Activated CD4-positive, alpha-beta T cell treated with anti-CD3 and anti-CD28 coated beads, Interleukin-2, amount 10 ng/mL, durations not matched to agents 7 days and 5 days (primary cell): ENCODE measurements around the gene ZNF660. TPM values are rescaled to one million over a fixed set of nuclear protein-coding genes. Genes with fewer than 3 reads are reported as not detected.
"Not testable (repeated sequence)": the region's sequence is repeated elsewhere in the genome, so short reads cannot be mapped to it uniquely, and the experiment has no call there.

ENCODE experiments used
- CTCF ChIA-PET: fragments of 350-600 bp; sonication (Branson Sonifier 250); formaldehyde crosslinking; loops from one replicate; lab custom pipeline; 2021; ENCODE audit warnings: antibody characterized with exemption; lab: Charles Lee
- POLR2A ChIA-PET: fragments of 350-600 bp; sonication (Branson Sonifier 250); formaldehyde crosslinking; loops from one replicate; lab custom pipeline; 2021; ENCODE audit warnings: antibody characterized with exemption; lab: Charles Lee
- DNase-seq: peaks from one replicate; pipeline ENCODE4 v3.0.0-alpha.2; 2020
- H3K27ac Mint-ChIP-seq: one replicate; pipeline ENCODE4 v1.8.0; 2021; ENCODE audit warnings: mild to moderate bottlenecking, moderate library complexity, mixed read lengths
- H3K27me3 Mint-ChIP-seq: one replicate; pipeline ENCODE4 v1.8.0; 2021; ENCODE audit warnings: mixed read lengths
- H3K36me3 Mint-ChIP-seq: one replicate; pipeline ENCODE4 v1.8.0; 2021; ENCODE audit warnings: low read depth, mixed read lengths
- H3K4me1 Mint-ChIP-seq: one replicate; pipeline ENCODE4 v1.8.0; 2021; ENCODE audit warnings: mixed read lengths
- H3K4me3 Mint-ChIP-seq: one replicate; pipeline ENCODE4 v1.8.0; 2021; ENCODE audit warnings: mild to moderate bottlenecking, moderate library complexity, mixed read lengths
- H3K9me3 Mint-ChIP-seq: one replicate; pipeline ENCODE4 v1.8.0; 2021; ENCODE audit warnings: mixed read lengths
- total RNA-seq, 2 experiments: library from RNA; stranded (reverse); gene quantifications; one replicate each; pipeline ENCODE4 v1.2.3, GENCODE V29; 2021

The ZNF660 gene
- total RNA-seq, 2 experiments from 2014 or later = 0.15 TPM; not detected in 1

DNA sequence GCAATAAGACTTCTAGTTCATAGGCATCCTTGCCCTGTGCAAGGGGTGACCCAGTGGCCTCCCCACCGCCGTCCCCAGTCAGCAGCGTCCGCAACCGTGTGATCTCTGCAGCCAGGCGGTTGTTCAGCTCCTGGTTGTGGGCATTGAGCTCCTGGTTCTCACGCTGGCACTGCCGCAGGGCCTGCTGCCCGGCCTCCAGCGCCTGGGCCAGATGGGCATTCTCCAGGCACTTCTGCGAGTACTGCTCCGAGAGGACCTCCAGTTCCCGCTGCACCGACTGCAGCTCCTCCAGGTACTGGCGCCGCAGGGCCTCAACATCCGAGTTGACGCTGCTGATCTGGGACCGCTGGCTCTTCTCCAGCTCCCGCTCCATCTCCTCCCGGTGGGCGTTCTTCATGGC lies 6.4 kb upstream of the ZNF660 start:
- H3K4me3 Mint-ChIP-seq, H3K36me3 Mint-ChIP-seq, H3K27ac Mint-ChIP-seq, DNase-seq, POLR2A ChIA-PET, H3K27me3 Mint-ChIP-seq, H3K4me1 Mint-ChIP-seq, CTCF ChIA-PET: not testable (repeated sequence)
- H3K9me3 Mint-ChIP-seq = peaks cover 36% of the 10 kb centered on the region

GRCh38 chr3:44578924-44579515 lies 5.7 kb upstream of the ZNF660 start:
- peaks cover 41% of the 10 kb centered on the region for H3K9me3 Mint-ChIP-seq
- H3K4me1 Mint-ChIP-seq, H3K27me3 Mint-ChIP-seq, DNase-seq, H3K27ac Mint-ChIP-seq, H3K4me3 Mint-ChIP-seq, H3K36me3 Mint-ChIP-seq, POLR2A ChIA-PET, CTCF ChIA-PET: not testable (repeated sequence)

- POLR2A ChIA-PET, H3K27ac Mint-ChIP-seq, DNase-seq, H3K36me3 Mint-ChIP-seq, CTCF ChIA-PET, H3K4me1 Mint-ChIP-seq, H3K4me3 Mint-ChIP-seq: not testable (repeated sequence)
- peaks cover 11% of the 10 kb centered on the region for H3K27me3 Mint-ChIP-seq
- H3K9me3 Mint-ChIP-seq = peaks cover 42% of the 10 kb centered on the region
Observed at GRCh38 chr3:44579749-44580148, 5.0 kb upstream of the ZNF660 start.

DNA sequence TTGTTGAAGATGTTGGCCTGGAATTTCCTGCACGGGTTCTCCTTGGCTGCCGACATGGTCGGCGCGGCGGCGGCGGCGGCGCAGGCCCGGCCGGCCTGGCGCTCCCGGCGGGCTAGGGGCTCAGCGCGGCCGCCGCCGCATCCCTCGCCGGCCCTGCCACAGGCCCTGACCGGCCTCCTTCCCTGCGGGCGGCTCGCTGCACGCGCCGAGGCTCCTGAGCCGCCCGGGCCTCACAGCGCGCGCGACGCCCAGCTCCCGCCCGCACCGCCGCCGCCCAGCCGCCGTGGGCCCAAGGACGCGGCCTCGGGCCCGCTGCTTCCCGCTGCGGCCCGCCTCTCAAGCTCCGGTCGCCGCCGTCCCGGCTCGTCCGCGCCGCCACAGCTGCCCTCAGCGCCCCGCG lies 3.8 kb upstream of the ZNF660 start:
- H3K27ac Mint-ChIP-seq, H3K4me1 Mint-ChIP-seq, POLR2A ChIA-PET, H3K4me3 Mint-ChIP-seq, CTCF ChIA-PET, DNase-seq, H3K36me3 Mint-ChIP-seq: not testable (repeated sequence)
- peaks cover 17% of the 10 kb centered on the region for H3K27me3 Mint-ChIP-seq
- H3K9me3 Mint-ChIP-seq = peaks cover 39% of the 10 kb centered on the region

DNA sequence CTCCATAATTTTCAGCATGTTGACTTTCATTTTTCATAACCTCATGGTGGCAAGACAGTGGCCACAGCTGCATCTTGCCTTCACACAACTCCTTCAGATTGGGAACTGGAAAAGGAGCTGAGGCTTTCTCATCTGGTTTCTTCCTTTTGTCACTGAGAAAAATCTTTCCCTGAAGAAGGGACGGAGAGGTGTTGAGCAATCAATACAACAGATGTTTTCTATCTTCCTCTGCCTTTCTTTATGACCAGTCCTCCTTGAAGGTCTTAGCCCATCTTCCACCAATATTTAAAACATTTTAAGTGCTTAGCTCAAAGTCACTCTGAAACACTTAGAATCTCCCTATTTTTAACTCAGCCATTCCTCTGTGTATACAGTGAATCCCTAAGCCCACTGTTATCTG lies 11.9 kb downstream of the ZNF660 start:
- H3K4me3 Mint-ChIP-seq = no peak overlapping the region
- POLR2A ChIA-PET = no interaction called here
- no peaks in the 10 kb centered on the region for H3K27me3 Mint-ChIP-seq
- peaks cover 36% of the 10 kb centered on the region for H3K9me3 Mint-ChIP-seq
- no peak for DNase-seq
- no peaks in the 10 kb centered on the region for H3K4me1 Mint-ChIP-seq
- CTCF ChIA-PET = no interaction called here
- H3K36me3 Mint-ChIP-seq = no peaks in the 10 kb centered on the region
- no peak overlapping the region for H3K27ac Mint-ChIP-seq

DNA sequence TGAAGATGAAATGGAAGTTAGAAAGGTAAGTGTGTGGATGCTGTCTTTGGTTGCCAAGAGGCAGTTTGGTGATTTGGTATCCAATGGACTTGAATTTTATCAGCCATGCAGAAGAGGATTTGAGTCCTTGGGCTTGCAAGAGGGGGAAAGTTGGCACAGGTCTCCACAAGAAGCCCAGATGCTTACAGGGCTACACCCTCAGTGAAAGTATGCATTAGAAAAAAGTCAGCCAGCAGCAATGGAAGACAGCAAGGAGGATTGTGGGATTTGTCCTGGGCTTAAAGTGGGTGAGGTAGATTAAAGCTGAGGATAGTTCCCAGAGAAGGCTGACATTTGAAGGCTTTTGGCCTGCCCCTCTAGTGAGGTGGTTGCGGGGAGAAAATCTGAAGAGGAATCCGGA lies 17.0 kb downstream of the ZNF660 start:
- H3K9me3 Mint-ChIP-seq = peaks cover 8% of the 10 kb centered on the region
- ChIA-PET CTCF (no interaction called here), POLR2A (no interaction called here)
- H3K27ac Mint-ChIP-seq = no peak overlapping the region
- no peaks in the 10 kb centered on the region for H3K4me1 Mint-ChIP-seq
- no peak for DNase-seq
- no peaks in the 10 kb centered on the region for H3K27me3 Mint-ChIP-seq
- no peaks in the 10 kb centered on the region for H3K36me3 Mint-ChIP-seq
- no peak overlapping the region for H3K4me3 Mint-ChIP-seq

GRCh38 chr3:44612678-44613077 lies 27.9 kb downstream of the ZNF660 start:
- ChIA-PET CTCF (no interaction called here), POLR2A (no interaction called here)
- H3K9me3 Mint-ChIP-seq = peaks cover 9% of the 10 kb centered on the region

DNA sequence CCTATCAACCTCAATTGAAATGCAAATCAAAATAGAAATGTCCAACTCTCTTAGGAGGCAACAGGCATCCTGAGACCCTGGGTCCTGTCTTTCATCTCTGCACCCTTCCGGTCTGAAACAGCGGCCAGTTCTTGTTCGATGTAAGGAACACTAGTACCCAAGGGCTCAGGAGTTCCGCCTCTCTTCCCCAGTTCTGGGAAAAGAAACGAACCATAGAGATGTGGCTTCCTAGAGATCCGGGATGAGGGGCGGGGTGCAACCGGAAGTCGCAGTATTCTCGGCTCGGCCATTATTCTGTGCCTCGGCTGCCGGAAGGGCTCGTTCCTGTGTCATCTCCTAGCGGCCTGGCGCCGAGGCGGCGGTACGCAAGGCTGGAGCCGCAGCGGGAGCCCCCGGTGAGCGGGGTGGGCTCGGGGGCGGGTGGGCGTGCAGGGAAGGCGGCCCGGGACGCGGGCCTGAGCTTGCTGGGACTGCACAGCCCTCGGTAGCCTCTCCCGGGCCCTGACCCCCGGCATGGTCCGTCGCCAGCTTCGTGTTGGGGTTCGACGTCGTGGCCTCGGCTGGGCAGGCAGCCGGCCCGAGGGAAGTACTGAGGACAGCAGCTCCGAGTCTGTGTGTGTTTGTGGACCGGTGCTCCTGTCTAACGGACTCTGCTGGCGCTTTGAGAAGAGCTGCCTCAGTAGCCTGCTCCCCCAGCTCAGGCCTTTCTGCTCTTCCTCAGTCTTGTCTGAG lies 40.2 kb downstream of the ZNF660 start, which contains the start of gene ZNF197:
Gene ZNF197 (plus strand): TSS at position 288 of the 732 bp plus-strand sequence. CDS start 4,119 bp downstream, outside the sequence.
- Mint-ChIP-seq H3K4me3 (peak within 1 kb of the TSS; percentile 89), H3K4me1 (peaks cover 26% of the 10 kb centered on the region), H3K27me3 (no peaks in the 10 kb centered on the region), H3K9me3 (peaks cover 15% of the 10 kb centered on the region), H3K36me3 (peaks cover 31% of the 10 kb centered on the region), H3K27ac (peak within 1 kb of the TSS; percentile 93)
- ChIA-PET CTCF (interaction anchor here (0.9 to 2.1 kb wide), 3 partner anchors 20 to 131 kb away, joined by 3 to 5 read pairs (median 3); no protein-coding TSS in a partner anchor), POLR2A (interaction anchor here (0.6 kb wide), 1 partner anchor 203 kb away, joined by 3 read pairs; no protein-coding TSS in a partner anchor)
- peak; percentile 63 for DNase-seq

More at GRCh38 chr3:44612678-44613077, 27.9 kb downstream of the ZNF660 start:
- Mint-ChIP-seq H3K27me3 (no peaks in the 10 kb centered on the region), H3K36me3 (no peaks in the 10 kb centered on the region), H3K27ac (no peak overlapping the region), H3K4me1 (no peaks in the 10 kb centered on the region), H3K4me3 (no peak overlapping the region)
- no peak for DNase-seq

- no peak for DNase-seq
- CTCF ChIA-PET = interaction anchor here (1.4 kb wide), 1 partner anchor 101 kb away, joined by 3 read pairs; the partner anchor contains the start of gene ZNF501
- peaks cover 65% of the 10 kb centered on the region for H3K36me3 Mint-ChIP-seq
- H3K27me3 Mint-ChIP-seq = no peaks in the 10 kb centered on the region
- POLR2A ChIA-PET = no interaction called here
- peaks cover 26% of the 10 kb centered on the region for H3K4me1 Mint-ChIP-seq
- peaks cover 15% of the 10 kb centered on the region for H3K9me3 Mint-ChIP-seq
- no peak overlapping the region for H3K27ac Mint-ChIP-seq
- H3K4me3 Mint-ChIP-seq = no peak overlapping the region
Observed at GRCh38 chr3:44628716-44629115, 44.0 kb downstream of the ZNF660 start.

- Mint-ChIP-seq H3K27ac (no peak overlapping the region), H3K36me3 (peaks cover 88% of the 10 kb centered on the region), H3K27me3 (no peaks in the 10 kb centered on the region), H3K4me3 (no peak overlapping the region), H3K9me3 (peaks cover 24% of the 10 kb centered on the region), H3K4me1 (peaks cover 6% of the 10 kb centered on the region)
- ChIA-PET POLR2A (no interaction called here), CTCF (no interaction called here)
- DNase-seq = no peak
Observed at GRCh38 chr3:44632193-44632592, 47.4 kb downstream of the ZNF660 start.

DNA sequence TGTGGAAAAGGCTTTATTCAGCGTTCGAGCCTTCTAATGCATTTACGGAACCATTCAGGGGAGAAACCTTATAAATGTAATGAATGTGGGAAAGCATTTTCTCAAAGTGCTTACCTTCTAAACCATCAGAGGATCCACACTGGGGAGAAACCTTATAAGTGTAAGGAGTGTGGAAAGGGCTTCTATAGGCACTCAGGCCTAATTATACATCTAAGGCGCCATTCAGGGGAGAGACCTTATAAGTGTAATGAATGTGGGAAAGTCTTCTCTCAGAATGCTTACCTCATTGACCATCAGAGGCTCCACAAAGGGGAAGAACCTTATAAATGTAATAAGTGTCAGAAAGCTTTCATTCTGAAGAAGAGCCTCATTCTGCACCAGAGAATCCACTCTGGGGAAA lies 57.6 kb downstream of the ZNF660 start:
- CTCF ChIA-PET = no interaction called here
- Mint-ChIP-seq H3K27me3 (no peaks in the 10 kb centered on the region), H3K4me1 (no peaks in the 10 kb centered on the region), H3K9me3 (peaks cover 69% of the 10 kb centered on the region), H3K27ac (no peak overlapping the region), H3K4me3 (no peak overlapping the region), H3K36me3 (peaks cover 83% of the 10 kb centered on the region)
- POLR2A ChIA-PET = no interaction called here
- no peak for DNase-seq

DNA sequence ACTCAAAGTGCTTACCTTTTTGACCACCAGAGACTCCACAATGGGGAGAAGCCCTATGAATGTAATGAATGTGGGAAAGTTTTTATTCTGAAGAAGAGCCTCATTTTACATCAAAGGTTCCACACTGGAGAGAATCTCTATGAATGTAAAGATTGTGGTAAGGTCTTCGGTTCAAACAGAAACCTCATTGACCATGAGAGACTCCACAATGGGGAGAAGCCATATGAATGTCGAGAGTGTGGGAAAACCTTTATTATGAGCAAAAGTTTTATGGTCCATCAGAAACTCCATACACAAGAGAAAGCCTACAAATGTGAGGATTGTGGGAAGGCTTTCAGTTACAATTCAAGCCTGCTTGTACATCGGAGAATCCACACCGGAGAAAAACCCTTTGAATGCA lies 58.3 kb downstream of the ZNF660 start:
- POLR2A ChIA-PET = no interaction called here
- CTCF ChIA-PET = no interaction called here

GRCh38 chr3:44647771-44648170 lies 63.0 kb downstream of the ZNF660 start:
- Mint-ChIP-seq H3K9me3 (peaks cover 45% of the 10 kb centered on the region), H3K27ac (no peak overlapping the region), H3K4me3 (peak overlapping the region; percentile 75), H3K36me3 (peaks cover 56% of the 10 kb centered on the region), H3K4me1 (peaks cover 11% of the 10 kb centered on the region), H3K27me3 (peaks cover 2% of the 10 kb centered on the region)
- POLR2A ChIA-PET = no interaction called here
- CTCF ChIA-PET = interaction anchor here (0.5 to 1.7 kb wide), 2 partner anchors 10 to 20 kb away, joined by 4 to 8 read pairs; no protein-coding TSS in a partner anchor
- DNase-seq = no peak

More for the DNA sequence above, 58.3 kb downstream of the ZNF660 start:
- peaks cover under 1% of the 10 kb centered on the region for H3K27me3 Mint-ChIP-seq
- peaks cover 83% of the 10 kb centered on the region for H3K36me3 Mint-ChIP-seq
- peaks cover 71% of the 10 kb centered on the region for H3K9me3 Mint-ChIP-seq
- peaks cover 5% of the 10 kb centered on the region for H3K4me1 Mint-ChIP-seq
- H3K4me3 Mint-ChIP-seq = no peak overlapping the region
- no peak overlapping the region for H3K27ac Mint-ChIP-seq
- no peak for DNase-seq
